Lower leg skin (tissue), 4 donors: ENCODE results near the gene CTNNBL1. TPM values are rescaled to one million over a fixed set of nuclear protein-coding genes. Genes with fewer than 3 reads are reported as not detected.
"Not testable (repeated sequence)": the region's sequence is repeated elsewhere in the genome, so short reads cannot be mapped to it uniquely, and the experiment has no call there.

Source experiments
- DNase-seq, 2 donors: peaks; one replicate each; pipeline ENCODE4 v3.0.0-alpha.2; 2019; ENCODE audit warnings: low spot score in 2 of 2
- H3K4me3 ChIP-seq: fragments of 200-600 bp; sonication (generic); 2 replicates; pipeline ENCODE4 v1.5.1; 2017; ENCODE audit warnings: mild to moderate bottlenecking, low read depth; ENCODE audit not compliant: poor library complexity, severe bottlenecking
- CTCF ChIP-seq, 3 donors: fragments of 450-650 bp; IDR thresholded peaks; one replicate each; pipeline ENCODE4 v1.5.1; 2016; ENCODE audit warnings: antibody characterized with exemption in 3 of 3, mild to moderate bottlenecking in 3 of 3, moderate library complexity in 2 of 3
- POLR2A ChIP-seq, 2 donors: fragments of 450-650 bp; IDR thresholded peaks; one replicate each; pipeline ENCODE4 v1.6.1; 2016 to 2017; ENCODE audit warnings: antibody characterized with exemption in 2 of 2, mild to moderate bottlenecking in 1 of 2, moderate library complexity in 1 of 2
- WGBS, 2 donors: methylation state at CpG; one replicate each; pipeline ENCODE4 v1.1.5; 2018; 5-methylcytosine and 5-hydroxymethylcytosine counted together
- intact Hi-C: fragments of 100-400 bp; cut with DNase I; formaldehyde crosslinking; loops from one replicate; pipeline ENCODE4 v1.15.0; 2023; ENCODE audit warnings: low total_unique reads
- total RNA-seq, 4 donors: library from RNA; depleted of rRNA; stranded (reverse); fragments of >200 nt; gene quantifications; one replicate each; pipeline ENCODE4 v1.1.0, GENCODE V29; 2016

CTNNBL1 gene
- total RNA-seq, 4 donors from 2014 or later, result 22.0 to 35.0 (median 27.5) TPM

GRCh38 chr20:37850036-37850592 lies 156.3 kb downstream of the CTNNBL1 start:
- 92 to 95% methylated on average over 6 of the region's 6 CpGs for WGBS, 2 donors
- no peak overlapping the region for H3K4me3 ChIP-seq
- no peak for TF ChIP-seq POLR2A (IDR thresholded peaks at IDR 0.05)
- DNase-seq, result no peak
- intact Hi-C loops, result no loop called here

GRCh38 chr20:37850724-37851355 lies 157.0 kb downstream of the CTNNBL1 start:
- intact Hi-C loops, result no loop called here
- 76% methylated on average over 10 of the region's 10 CpGs for WGBS, 2 donors
- no peak overlapping the region for H3K4me3 ChIP-seq
- no peak for DNase-seq
- TF ChIP-seq CTCF (IDR thresholded peaks at IDR 0.05) (no peak), POLR2A (IDR thresholded peaks at IDR 0.05) (no peak)

GRCh38 chr20:37852666-37853065 lies 158.8 kb downstream of the CTNNBL1 start:
- no peak overlapping the region for H3K4me3 ChIP-seq
- intact Hi-C loops, result no loop called here
- DNase-seq, result no peak
- 82 to 91% methylated on average over 6 of the region's 6 CpGs for WGBS, 2 donors
- no peak for TF ChIP-seq CTCF (IDR thresholded peaks at IDR 0.05)
- TF ChIP-seq POLR2A (IDR thresholded peaks at IDR 0.05), result no peak

GRCh38 chr20:37853823-37854375 lies 160.1 kb downstream of the CTNNBL1 start:
- no peak for DNase-seq
- TF ChIP-seq CTCF (IDR thresholded peaks at IDR 0.05) (no peak), POLR2A (IDR thresholded peaks at IDR 0.05) (no peak)
- WGBS, 2 donors, result 86 to 95% methylated on average over 2 of the region's 2 CpGs
- H3K4me3 ChIP-seq, result no peak overlapping the region
- intact Hi-C loops, result no loop called here

- intact Hi-C loops, H3K4me3 ChIP-seq, DNase-seq: not testable (repeated sequence)
- 93 to 97% methylated on average over 5 of the region's 5 CpGs for WGBS, 2 donors
These were observed 162.2 kb downstream of the CTNNBL1 start for GRCh38 chr20:37856034-37856433.

- WGBS, 2 donors, result 81 to 85% methylated on average over 10 of the region's 10 CpGs
- no peak for TF ChIP-seq POLR2A (IDR thresholded peaks at IDR 0.05)
- TF ChIP-seq CTCF (IDR thresholded peaks at IDR 0.05), result no peak
- DNase-seq, result peak in 1 of 2 donors; percentile 50
- H3K4me3 ChIP-seq, result no peak overlapping the region
- intact Hi-C loops, result no loop called here
These were observed 163.3 kb downstream of the CTNNBL1 start for GRCh38 chr20:37856932-37857660.
